GM19351 (cell line): ENCODE data around the gene NIPSNAP3A.

ENCODE experiments used
- ATAC-seq: cut with Tn5 transposase; IDR thresholded peaks from one replicate; pipeline ENCODE4 v1.9.1; 2021; ENCODE audit warnings: mild to moderate bottlenecking, moderate library complexity; ENCODE audit not compliant: unreplicated experiment

Gene NIPSNAP3A

DNA sequence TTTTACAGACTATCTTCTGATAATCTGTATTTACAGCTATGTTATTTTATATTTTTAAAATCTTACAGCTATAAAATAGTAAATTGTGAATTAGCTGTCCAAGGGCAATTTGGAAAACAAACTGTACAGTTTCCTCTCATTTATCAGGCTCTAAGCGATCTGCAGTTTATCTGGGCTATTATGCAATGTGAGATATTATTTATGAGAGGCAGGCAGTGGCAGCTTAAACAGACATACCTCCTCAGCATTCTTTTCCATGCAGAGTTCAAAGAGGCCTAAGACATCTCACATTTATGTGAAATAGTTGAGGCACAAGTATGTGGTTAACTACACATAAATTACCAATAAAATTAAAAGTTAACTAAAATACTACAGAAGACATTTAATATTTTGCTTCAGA lies 26.6 kb downstream of the NIPSNAP3A start:
- ATAC-seq, result no peak

DNA sequence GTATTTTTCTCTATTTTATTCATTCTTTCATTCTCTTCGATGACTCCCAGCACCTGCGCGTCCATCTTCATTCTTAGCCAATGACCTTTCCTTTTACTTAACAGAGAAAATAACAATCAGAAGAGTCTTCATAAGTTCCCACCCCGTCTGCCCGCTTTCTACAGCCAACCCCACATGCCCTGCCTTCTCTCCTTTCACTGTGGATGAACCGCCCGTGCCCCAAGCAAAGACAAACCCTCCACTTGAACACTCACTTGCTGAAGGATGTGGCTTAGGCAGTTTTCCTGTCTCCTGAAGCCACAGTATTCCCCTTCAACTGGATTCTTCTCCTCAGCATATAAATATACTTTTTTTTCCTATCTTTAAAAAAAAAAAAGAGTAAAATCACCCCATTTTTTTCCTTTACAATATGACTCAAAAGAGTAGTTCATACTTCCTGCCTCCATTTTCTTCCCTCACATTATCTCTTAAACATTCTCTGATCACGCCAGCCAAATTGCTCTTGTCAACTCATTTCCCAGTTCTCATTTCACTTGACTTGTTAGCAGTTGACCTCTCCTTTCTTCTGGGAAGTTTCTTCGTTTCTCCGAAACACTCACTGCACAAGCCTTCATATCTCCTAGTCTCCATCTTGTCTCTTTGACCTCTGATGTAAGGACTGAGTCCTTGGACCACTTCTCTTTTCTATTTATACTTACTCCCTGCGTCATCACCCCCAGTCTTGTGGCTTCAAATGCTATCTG lies 27.5 kb downstream of the NIPSNAP3A start:
- ATAC-seq, result peak; percentile 87

DNA sequence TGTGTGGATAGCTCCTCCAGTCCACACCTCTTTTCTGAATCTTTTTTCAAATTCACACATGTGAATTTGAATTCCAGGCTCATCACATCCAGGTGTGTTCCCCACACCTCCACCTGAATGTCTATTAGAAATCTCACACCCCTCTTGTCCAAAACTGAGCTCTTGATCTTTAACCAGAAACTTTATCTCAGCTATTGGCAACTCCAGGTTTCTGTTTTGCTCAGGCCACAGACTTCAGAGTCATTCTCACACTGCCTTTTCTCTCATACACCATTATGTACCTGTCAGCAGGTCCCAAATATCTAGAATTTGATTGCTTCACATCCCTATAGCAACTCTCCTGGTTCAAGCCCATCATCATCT lies 28.1 kb downstream of the NIPSNAP3A start:
- peak; percentile 66 for ATAC-seq

DNA sequence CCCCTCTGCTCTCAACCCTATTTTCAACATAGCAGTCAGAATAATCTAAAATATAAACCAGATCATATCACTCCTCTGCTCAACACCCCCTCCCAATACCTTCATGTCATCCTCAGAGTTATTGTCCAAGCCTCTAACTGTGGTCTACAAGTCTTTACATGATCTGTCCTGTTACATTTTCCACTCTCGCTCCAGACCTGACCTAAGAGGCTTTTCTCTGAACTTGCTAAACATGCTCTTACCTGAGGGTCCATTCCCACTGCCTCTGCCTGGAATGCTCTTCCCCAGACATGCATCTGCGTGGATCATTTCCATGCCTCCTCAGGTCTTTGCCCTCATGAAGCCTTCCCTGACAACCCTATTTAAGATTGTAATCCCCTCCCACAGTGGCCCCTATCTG lies 28.5 kb downstream of the NIPSNAP3A start:
- peak; percentile 1 for ATAC-seq

DNA sequence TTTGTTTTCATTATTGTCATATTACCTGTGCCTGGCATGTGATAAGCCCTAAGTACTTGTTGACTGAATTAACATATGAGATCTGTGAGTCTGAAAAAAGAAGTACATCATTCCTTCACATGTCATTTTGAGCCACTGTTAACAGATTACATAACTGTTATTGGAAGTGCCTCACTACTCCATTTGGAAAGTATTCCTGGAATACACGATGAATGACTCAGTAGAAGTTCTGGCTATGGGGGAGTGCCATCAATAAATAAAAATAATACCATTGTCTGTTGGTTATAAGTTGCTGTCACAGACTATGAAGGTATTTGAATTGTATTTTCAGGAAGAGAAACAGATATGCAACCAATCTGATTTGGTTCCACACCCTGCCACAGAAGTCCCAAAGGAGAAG lies 29.3 kb downstream of the NIPSNAP3A start:
- no peak for ATAC-seq

DNA sequence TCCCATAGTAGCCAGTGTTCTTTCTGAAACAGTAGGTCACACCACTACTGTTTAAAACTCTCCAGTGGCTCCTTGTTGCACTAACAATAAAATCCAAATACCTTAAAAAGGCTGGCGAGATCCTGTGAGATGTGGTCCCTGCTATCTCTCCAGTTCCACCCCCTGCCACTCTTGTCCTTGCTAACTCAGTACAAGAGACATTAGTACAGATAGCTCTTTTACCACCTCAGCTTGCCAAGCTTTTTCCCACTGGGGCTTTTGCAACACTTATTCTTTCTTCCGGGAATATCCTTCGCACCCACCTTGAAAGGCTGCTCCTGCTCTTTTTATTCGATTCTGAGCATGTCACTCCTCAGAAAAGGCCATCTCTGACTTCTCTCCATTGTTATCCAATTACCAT lies 31.3 kb downstream of the NIPSNAP3A start:
- no peak for ATAC-seq

DNA sequence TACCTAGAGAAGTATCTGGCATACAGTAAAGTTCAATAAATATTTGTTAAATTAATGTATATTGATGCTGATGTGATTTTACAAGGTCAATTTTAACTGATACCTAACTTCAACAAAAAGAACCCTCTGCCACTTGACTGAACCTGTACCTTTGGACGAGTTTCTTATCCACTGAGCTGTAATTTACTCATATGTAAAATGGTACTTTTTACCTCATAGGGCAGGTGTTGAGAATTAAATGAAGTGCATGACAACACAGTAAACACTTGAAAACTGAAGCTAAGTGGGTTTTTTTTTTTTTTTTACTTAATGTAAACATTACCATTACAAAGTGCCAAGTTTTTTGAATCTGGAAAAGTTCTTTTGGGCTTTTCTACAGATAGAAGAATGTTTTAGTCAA lies 31.9 kb downstream of the NIPSNAP3A start:
- no peak for ATAC-seq

DNA sequence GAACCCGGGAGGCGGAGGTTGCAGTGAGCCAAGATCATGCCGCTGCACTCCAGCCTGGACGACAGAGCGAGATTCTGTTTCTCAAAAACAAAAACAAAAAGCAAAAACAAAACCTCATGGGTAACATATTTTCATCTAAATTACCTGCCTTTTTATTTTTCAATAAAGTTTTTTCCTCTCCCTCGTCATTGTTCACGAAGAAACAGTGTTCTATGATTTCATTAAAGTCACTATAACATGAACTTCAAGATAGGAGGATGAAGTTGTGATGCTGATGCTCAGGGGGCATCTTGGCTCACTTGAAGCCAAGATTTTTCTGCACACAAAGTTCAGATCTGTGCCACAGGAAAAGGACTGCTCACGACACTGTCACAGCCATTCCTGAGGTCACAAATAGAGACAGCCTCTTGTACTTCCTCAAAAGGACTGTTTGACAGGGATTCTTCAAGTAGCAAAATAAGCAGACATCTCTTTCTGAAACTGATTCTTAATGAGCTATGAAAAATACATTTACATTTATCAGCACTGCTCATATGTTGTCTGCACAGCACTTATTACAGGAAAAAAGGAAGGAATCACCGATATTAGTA lies 32.6 kb downstream of the NIPSNAP3A start:
- ATAC-seq, result no peak

DNA sequence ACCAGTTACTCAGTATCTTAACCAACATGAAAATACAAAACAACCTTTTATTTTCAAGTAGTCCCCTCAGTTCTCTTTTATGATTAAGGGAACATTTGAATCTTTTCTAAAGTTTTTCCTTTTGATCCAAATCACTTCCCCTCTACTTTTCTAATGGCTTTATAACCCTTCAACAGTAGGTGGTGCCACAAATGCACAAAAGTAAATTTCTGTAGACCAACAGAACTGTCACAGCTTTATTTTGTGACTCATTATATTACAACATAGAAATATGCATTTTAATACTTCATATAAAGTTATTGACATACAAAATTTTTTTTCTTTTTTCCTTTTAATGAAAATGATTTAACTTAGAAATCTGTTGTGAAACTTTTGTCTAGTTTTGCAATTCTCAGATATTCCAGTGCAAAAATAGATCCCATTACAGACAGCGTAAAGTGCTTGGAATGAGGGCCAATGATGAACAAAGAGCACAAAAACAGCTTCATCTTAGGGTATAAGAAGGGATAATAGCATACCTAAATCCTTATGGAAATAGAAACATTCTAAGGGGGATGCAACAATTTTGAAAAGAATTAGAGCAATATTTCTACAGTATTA lies 33.4 kb downstream of the NIPSNAP3A start:
- peak; percentile 54 for ATAC-seq

DNA sequence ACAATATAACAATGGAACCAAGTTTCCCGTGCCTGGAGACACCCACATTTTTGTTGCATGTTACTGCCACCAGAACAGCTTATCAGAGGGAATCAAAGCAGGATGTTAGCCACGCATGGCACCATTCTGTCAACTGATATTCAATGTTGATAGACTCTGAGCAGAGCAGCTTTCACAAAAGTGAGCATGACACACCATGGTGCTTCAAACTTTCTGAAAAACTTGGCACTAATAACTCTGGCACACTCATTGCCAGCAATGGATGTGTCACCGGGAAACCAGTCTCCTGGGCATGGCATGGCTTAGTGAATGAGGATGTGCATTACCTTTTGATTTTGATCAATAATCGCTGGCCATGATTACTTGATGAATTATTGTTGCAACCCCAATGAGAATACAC lies 36.1 kb downstream of the NIPSNAP3A start:
- no peak for ATAC-seq

DNA sequence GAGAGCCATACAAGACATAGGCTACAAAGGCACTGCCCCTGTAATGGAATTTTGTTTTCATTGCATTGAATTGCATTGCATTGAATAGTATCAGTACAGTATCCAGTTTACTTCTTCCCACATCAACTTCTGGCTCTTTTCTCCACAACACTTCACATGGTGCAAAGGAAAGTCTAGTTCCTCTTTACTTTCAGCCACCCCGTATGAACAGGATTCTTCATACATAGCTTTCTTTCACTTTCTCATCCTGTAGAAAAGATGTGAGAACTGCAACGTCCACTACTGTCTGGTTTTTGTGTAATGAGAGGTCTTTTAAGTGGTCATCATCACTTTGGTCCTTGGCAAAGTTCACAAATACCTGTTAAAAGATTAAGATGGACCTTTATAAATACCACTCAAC lies 36.6 kb downstream of the NIPSNAP3A start:
- ATAC-seq, result peak; percentile 92

DNA sequence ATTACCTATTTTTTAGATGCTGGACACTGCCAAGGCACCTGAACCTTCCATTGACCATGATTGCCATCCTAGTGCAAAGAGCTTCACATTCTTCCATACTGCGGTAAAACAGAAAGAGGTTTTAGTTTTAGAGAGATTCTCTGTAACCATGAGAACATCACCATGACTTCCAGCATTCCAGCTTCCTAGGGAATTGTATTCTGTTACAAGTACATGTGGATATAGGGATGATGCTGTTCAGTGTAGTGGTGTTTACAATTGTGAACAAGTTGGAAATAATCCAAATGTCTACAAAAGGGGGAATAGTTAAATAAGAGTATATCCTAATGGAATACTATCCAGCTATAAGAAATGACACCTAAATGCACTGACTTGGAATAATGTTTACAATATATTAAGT lies 38.8 kb downstream of the NIPSNAP3A start:
- ATAC-seq, result no peak

DNA sequence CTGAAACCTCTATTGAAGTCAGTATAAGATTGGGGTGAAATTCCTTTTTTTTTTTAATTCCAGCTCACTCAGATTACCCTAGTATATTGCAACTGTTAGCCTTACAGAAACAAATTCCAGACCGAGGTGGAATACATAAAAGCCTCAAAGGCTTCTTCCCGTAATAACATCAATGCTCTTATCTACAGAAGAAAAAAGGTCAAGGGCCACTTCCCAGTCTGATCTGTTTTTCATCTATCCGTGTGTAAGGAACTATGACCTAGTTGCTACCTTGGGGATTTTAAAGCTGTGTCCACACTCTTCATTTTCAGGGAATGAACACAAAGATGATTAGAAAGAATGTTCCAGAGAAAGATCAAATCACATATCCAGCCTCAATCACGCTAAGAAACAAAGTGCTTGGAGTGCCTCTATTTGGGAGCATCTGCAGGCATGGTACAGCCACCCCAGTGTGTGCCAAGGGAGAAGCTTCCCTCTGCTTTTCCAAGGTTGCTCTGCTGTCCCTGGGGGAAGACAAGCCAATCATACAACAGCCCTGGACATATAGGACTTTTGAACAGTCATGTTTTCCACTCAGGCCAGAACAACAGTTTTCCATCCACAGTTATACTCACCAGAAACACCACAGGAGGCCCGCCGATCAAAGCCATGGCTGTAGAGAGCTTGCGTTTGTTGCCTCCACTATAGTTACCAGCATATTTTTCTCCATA lies 40.0 kb downstream of the NIPSNAP3A start:
- ATAC-seq, result no peak

DNA sequence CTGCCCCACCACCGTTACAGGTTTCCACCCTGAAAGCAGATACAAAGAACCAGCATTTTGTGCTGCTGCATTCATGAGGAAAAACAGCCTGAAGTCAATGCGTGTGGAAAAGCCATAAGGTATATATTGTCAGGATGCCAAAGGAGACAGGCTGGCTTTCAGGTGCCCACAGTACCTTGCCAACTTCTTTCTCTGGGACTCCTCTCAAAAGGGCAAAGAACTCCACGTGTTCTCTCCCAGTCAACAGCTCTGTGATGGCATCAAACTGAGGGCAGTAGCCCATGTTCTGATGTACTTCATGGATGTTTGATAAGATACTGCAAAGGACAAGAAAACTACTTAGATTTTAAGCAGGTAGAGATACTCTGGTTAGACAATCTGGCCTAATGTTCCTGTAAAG lies 40.8 kb downstream of the NIPSNAP3A start:
- no peak for ATAC-seq

DNA sequence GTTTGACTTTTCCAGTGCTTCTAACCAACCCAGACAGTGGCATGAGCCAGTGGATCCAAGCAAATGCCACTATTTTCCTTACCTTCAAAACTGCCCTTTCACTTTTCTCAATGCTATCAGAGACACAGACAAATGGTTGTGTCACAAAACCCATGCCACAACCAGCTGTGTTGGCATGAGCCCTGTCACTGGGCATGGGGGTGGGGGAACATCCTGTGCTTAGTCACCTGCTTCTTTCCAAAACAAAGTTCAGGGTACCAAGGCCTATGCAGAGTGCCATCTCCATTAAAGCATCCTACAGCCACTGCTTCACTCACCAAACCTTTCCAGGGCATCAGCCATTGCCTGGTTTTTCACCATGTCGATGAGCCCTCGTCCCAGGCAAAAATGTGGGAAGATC lies 46.6 kb downstream of the NIPSNAP3A start:
- ATAC-seq, result no peak

DNA sequence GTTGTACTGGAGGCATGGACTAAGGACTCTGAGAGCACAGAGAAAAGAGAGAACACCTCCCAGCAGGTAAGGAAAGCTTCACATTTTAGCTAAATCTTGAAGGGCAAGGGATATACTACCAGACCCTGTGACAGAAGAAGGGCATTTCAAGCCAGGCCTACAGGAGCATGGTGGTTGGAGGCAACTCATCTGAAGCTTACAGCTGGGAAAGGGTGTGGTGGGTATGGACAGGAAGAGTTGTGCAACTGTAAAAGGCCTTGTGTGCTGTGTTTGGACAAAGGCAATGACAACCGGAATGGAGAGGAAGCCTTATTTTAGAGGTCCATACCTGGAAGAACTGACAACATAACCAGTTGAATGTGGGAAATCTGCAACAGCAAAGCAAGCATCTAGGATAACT lies 47.6 kb downstream of the NIPSNAP3A start:
- ATAC-seq, result no peak

DNA sequence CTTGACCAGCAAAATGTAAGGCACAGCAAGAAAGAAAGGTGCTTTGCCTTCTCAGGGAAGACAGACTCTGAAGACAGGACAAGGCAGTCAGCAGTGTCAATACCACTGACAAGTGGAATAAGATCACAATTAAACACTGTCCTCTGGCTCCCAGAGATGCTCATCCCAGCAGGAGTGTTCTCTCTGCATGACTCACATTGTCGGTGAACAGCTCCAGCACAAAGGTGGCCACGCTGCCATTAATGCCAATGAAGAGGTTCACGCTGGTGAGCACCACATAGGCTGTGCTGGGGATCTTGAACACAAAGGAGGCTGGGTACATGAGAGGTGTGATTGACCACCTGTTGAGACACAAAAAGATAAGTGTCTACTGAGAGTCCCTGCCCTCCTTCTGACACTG lies 48.4 kb downstream of the NIPSNAP3A start:
- no peak for ATAC-seq

DNA sequence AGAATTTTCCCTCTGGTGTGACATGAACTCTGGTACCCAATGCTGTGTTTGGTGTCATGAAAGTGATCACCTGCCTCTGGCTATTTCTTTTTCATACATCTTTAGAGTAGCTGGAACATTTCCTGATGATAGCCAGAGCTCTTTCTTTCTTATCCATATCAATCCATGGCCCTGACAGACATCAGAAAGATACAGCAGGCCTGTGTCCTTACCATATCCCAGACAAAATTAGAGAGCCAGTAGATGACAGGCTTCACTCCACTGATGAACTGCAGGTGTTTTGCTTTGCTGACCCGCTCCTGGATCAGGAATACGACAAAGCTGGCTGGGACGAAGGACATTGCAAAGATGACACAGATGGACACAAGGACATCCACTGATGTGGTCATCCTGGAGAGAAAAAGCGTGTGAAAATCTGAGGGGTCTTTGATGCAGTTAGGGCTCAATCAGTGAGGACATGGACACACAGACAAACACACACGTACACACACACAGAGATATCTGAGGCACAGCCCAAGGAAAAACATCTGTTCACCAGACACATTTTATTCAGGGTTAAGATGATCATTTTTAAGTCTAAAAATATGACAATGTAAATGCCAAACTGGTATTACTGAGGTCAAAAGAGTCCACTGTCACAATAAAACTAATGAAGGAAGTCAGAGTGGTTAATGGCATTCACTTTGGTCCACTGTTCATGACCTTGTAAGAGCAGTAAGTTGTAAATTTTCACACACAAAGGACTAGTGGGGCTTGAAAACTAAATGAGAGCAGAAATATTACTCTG lies 50.9 kb downstream of the NIPSNAP3A start:
- ATAC-seq, result no peak

DNA sequence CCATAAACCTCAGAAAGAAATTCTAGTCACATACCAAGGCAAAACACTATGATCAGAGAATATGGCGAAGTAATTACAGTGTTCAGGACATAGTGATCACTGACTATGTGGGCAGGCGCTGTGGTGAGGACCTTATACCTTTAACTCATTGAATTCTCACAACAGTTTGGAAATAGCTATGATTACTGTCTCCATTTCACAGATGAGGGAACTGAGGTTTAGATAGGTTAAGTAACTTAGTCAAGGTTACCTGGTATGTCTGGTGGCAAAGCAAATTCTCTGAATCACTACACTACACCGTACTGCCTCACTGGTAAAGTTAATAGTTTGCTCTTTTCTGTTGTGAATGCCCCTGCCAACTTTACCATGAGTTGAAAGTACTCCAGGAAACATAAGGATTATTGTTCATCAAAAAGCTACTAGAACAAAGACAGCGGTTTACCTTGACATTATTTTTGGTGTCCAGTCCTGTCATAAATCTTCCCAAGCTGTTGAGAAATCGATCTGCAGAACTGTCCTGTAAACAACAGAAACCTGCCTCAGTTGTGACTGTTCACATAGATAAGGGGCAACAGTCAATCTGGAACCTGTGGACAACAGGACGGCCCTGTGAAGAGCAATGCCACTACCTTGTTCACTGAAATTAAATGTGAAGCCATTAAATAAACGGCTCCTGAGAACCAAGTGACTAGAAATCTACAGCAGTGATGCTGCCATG lies 52.7 kb downstream of the NIPSNAP3A start:
- ATAC-seq, result no peak

DNA sequence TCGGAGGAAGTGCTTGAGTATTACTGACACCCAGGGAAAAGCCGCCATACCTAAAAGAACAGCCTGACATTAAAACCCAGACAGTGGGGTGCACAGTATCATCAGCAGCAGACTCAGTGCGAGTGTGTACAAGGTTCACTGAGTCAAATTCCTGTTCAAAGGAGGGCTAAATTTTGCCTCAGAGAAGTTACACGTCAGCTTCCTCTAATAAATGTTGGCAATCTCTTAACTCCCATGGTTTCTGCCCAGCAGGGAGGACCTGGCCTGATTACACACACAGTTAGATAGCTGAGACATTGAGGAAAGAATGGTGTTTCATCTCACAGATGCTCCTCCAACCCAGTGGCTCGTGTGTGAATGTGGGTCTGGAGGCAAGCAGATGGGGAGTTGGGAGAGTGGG lies 54.6 kb downstream of the NIPSNAP3A start:
- no peak for ATAC-seq

DNA sequence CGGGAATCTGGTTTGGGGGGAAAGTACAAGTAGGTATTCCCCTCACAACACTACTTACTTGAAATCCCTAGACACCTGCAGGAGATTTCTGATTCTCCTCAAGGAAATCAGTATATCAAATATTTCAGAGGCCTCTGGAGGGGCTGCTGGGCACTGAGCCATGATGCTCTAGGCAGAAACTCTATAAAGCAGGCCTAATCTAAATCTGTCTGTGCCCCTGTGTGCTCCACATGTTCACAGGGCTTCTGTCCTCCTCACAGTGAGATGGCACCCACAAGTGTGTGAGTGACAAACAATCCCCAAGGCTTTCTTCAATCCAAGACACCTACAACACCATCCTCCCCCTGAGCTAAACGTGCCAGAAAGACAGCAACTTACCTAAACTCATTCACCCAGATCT lies 55.4 kb downstream of the NIPSNAP3A start:
- no peak for ATAC-seq
